NCI-H1417 (cell line): Measurements from ENCODE around the gene ITPRID2.
"Not testable (repeated sequence)": the region's sequence is repeated elsewhere in the genome, so short reads cannot be mapped to it uniquely, and the experiment has no call there.

Source experiments
- DNase-seq, 3 experiments: peaks; one replicate each; lab custom pipeline; 2025; lab: John Stamatoyannopoulos, UW

Gene ITPRID2

DNA sequence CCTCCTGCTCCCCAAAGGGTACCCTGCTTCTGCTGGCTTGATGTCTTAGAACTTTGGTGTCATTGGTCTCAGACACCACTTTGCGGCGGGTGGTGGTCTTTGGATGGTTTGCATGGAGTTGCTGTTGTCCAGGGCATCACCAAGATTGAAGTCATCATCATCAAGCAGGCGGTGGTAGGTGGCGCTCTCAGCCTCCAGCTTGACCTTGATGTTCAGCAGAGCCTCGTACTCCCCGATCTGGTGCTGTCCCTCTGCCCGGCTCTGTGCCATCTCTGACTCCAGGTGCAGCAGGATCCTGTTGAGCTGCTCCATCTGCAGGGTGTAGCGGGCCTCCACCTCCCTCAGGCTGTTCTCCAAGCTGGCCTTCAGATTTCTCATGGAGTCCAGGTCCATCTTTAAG lies 69.6 kb downstream of the ITPRID2 start:
- DNase-seq = not testable (repeated sequence)

DNA sequence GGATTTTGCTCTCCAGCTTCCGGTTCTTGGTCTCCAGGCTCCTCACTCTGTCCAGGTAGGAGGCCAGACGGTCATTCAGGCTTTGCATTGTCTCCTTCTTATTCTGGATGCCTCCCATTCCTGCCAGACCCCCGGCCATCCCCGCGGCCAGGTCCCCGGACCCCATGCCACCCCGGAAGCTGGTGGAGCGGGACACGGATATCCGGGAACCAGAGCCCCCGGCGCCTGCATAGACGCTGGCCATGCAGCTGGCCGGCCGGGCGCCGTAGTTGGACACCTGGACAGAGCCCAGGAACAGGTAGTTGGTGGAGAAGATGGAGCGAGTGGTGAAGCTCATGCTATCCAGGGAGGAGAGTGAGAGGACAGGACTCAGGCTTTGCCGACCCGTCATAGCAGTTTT lies 70.6 kb downstream of the ITPRID2 start:
- no peak for DNase-seq

DNA sequence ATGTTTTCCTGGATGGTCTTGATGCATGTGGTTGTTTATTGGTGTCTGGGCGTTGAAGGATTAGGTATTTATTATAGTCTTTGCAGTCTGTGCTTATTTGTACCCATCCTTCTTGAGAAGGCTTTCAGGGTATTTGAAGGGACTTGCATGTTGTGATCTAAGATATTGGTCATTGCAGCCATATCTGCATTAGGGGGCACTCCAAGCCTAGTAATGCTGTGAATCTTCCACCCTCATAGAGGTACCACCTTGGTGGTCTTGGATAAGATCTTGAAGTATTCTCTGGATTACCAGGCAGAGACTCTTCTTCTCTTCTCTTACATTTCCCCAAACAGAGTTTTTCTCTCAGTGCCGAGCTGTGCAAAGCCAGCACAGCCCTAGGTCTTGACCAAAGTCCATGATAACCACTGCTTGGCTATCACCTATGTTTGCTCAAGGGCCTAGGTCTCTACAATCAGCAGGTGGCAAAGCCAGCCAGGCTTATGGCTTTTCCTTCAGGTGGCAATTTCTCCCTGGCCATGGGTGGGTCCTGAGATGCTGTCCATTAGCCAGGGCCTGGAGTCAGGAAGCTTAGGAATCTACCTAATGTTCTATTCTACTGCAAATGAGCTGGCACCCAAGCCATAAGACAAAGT lies 78.7 kb downstream of the ITPRID2 start:
- no peak for DNase-seq

DNA sequence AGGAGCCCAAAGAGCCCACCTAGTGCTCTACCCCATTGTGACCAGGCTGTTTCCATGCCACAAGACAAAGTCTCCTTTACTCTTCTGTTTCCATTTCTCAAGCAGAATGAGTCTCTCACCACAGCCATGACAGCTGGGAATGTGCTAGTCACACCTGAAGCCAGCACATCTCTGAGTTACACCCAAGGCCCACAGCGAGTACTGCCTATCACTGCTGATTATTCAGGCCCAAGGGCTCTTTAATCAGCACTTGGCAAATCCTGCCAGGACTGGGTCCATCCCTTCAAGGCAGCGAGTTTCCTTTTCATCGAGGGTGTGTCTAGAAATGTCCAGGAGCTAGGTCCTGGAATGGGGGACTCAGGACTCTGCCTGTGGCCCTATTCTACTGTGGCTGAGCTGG lies 79.5 kb downstream of the ITPRID2 start:
- no peak for DNase-seq

DNA sequence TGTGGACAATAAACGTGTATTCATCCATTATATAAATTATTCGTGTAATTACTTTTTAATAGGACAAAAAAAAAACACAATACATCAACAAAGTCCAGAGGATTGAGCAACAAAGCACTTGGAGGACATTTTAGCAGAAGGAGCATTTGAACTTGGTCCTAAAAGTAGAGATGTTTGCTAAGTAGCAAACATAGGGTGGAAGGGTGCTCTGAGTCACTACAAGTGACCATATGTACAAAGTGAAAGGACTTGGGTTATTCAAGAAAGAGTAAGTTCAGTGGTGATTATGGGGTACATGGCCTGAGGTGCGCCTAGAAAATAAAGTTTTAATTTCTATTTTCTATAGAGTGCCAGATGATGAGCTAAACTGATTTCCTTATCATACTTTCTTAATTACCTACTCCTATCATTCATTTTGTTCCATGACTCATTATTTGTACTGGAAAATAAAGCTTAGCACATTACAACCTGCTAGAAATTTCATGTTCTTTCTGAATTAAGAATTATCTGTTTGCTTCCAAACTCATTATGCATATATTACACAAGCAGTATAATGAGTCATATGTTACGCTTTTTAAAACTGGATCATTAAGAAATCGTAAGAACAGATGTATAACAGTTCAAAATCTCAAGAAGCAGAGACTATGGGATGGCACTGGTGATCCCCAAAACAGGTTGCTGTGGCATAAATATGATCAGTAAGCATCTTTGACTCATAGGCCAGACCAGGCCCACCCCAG lies 81.1 kb downstream of the ITPRID2 start:
- DNase-seq = no peak

DNA sequence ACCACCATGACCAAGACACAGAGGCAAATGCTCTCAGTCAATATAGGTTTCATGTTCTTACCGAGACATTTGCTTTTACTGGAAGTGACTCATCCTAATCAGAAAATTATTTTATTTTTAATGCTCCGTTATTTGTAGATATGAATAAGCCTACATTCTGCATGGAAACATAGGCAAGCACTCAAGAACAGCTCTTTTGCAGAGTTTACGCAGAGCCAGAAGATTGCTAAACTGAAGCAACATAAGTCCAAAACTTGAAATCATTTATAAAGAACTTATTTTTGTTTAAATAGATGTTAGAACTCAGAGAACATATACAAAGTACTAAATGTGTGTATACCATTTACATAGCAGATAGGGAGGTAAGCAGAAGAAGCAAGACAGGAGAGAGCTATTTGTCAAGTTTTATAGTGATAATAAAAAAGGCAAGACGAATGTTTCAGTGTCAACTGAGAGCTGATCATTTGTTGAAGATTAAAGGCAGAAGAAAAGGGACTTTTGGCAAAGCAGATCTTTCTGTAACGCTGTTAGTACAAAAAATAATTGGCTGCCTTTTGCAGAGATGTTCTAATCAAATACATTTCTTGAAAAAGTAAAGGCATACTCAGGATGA lies 81.7 kb downstream of the ITPRID2 start:
- no peak for DNase-seq

DNA sequence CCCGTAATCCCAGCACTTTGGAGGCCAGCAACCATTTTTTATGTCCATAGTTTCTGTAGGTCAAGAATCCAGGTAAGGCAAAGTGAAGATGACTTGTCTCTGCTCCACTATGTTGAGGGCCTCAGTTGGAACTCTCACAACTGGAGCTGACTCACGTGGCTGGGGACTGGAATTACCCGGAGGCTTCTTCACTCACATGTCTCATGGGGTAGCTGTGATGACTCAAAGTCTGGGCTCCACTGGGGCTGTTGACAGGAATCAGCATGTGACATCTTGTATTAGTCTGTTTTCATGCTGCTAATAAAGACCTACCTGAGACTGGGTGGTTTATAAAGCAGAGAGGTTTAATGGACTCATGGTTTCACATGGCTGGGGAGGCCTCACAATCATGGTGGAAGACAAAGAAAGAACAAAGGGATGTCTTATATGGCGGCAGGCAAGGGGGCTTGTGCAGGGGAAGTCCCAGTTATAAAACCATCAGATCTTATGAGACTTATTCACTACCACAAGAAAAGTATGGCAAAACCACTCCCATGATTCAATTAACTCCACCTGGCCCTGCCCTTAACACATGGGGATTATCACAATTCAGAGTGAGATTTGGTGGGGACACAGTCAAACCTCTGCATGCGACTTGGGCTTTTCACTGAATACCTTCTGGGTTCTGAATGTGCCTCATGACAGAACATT lies 86.3 kb downstream of the ITPRID2 start:
- DNase-seq = no peak

DNA sequence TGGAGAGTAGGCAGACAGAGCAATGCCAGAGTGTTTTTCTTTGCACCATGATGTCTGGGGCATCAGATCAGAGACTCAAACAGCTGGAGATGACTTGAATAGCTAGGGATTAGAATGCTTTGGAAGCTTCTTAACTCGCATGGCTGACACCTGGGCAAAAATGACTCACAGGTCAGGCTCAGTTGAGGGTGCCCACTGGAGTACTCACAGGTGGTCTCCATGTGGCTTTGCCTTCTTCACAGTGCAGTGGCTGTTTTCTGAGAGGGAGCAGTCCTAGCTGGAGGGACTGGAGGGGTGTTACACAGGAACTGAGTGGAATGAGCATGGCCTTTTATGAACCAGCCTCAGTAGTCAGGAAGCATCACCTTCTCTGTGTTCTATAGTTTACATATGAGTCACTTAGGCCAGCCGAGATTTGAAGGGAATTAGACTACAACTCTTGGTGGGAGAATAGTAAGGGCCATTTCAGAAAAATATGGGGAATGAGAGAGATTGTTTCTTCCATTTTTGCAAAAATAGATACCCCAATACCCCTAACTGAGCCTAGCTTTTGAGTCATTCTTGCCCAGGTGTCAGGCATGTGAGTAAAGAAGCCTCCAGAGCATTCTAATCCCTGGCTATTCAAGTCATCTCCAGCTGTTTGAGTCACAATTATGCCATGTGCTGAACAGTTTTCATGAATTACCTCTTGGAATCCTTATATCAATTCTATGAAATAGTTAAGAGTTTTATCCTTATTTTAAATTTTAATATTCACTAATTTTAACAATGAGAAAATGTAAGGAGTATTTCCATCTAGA lies 87.0 kb downstream of the ITPRID2 start:
- DNase-seq = no peak
